SH-SY5Y (cell line): Measurements from ENCODE around the gene CGB3.

ENCODE experiments used
- GATA2 ChIP-seq: IDR thresholded peaks from 2 replicates; pipeline ENCODE4 v1.6.1; 2011; ENCODE audit warnings: mild to moderate bottlenecking, low read depth, low read length
- GATA3 ChIP-seq: IDR thresholded peaks from 2 replicates; pipeline ENCODE4 v1.6.1; 2011; ENCODE audit warnings: low read depth, mild to moderate bottlenecking, low read length, moderate library complexity

DNA sequence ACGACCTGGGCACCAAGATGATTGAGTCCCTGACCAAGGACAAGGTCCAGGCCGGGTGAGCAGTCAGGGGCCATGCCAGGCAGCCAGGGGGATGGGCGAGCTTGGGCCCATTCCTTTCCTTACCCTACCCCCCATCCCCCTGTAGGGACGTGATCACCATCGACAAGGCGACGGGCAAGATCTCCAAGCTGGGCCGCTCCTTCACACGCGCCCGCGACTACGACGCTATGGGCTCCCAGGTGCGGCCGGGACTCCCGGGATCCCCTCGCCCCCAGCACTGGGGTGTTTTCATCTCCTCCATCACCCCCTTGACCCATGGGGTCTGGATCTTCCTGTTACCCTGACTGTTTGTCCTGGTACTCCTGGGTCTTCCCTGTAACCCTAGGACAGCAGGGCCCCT is 14.3 kb downstream of the CGB3 start:
- TF ChIP-seq GATA2 (no peak), GATA3 (no peak)
